B cell (primary cell): Measurements from ENCODE around the gene SMAD9. TPM values are rescaled to one million over a fixed set of nuclear protein-coding genes. Genes with fewer than 3 reads are reported as not detected.

Experiments
- ATAC-seq: fragments of 200-7000 bp; cut with Tn5 transposase; one replicate; pipeline ENCODE4 v1.10.0; 2021; ENCODE audit warnings: low read depth, mild to moderate bottlenecking, moderate number of reproducible peaks, moderate library complexity
- CTCF ChIA-PET: fragments of 350-600 bp; sonication (Branson Sonifier 250); formaldehyde crosslinking; loops from one replicate; lab custom pipeline; 2021; ENCODE audit warnings: antibody characterized with exemption, inconsistent platforms; lab: Charles Lee
- POLR2A ChIA-PET: fragments of 350-600 bp; sonication (Branson Sonifier 250); formaldehyde crosslinking; loops from one replicate; lab custom pipeline; 2021; ENCODE audit warnings: antibody characterized with exemption; lab: Charles Lee
- DNase-seq: peaks from one replicate; pipeline ENCODE4 v3.0.0; 2013
- H2AFZ ChIP-seq: 2 replicates; pipeline ENCODE4 v1.6.1; 2012; ENCODE audit warnings: mild to moderate bottlenecking, low read depth, low read length; ENCODE audit not compliant: insufficient read depth, poor library complexity, severe bottlenecking
- H3K27ac ChIP-seq, 2 donors: 1 replicate in 1 of 2; 2 replicates in 1 of 2; pipeline ENCODE4 v1.5.1; 2012 to 2013; ENCODE audit warnings: low read length in 2 of 2, mild to moderate bottlenecking in 2 of 2, moderate library complexity in 1 of 2
- H3K27me3 ChIP-seq, 4 experiments: fragments of 200-600 bp in 1 of 4; sonication (generic) in 1 of 4; replicated peaks in 1 of 4; 1 replicate in 2 of 4; 2 replicates in 2 of 4; pipeline versions ENCODE4 v1.6.1 to v1.7.0; 2013 to 2016; ENCODE audit warnings: low read length in 3 of 4, mild to moderate bottlenecking in 2 of 4, mixed read lengths in 1 of 4, moderate library complexity in 1 of 4; ENCODE audit not compliant: insufficient read depth in 4 of 4, control insufficient read depth in 3 of 4; ENCODE audit errors: control extremely low read depth in 1 of 4
- H3K36me3 ChIP-seq, 2 experiments: replicated peaks in 1 of 2; 1 replicate in 1 of 2; 2 replicates in 1 of 2; pipeline versions ENCODE4 v1.6.1 to v1.7.1; 2013; ENCODE audit warnings: low read length in 1 of 2; ENCODE audit not compliant: insufficient read depth in 2 of 2, control insufficient read depth in 1 of 2; ENCODE audit errors: control extremely low read depth in 1 of 2, extremely low read depth in 1 of 2
- H3K4me1 ChIP-seq, 2 donors: fragments of 200-600 bp in 1 of 2; sonication (generic) in 1 of 2; 1 replicate in 1 of 2; 2 replicates in 1 of 2; pipeline versions ENCODE4 v1.5.1 to v1.6.1; 2013 to 2017; ENCODE audit warnings: low read length in 2 of 2; ENCODE audit not compliant: control insufficient read depth in 2 of 2, insufficient read depth in 2 of 2
- H3K4me2 ChIP-seq: replicated peaks from 2 replicates; pipeline ENCODE3; 2012; ENCODE audit warnings: mild to moderate bottlenecking, low read depth, low read length; ENCODE audit not compliant: poor library complexity, severe bottlenecking
- H3K4me3 ChIP-seq, 5 experiments: fragments of 200-600 bp in 1 of 5; sonication (generic) in 1 of 5; 1 replicate in 3 of 5; 2 replicates in 2 of 5; pipeline versions ENCODE4 v1.5.1 to v1.7.0; 2011 to 2016; ENCODE audit warnings: low read length in 4 of 5, mild to moderate bottlenecking in 4 of 5, low read depth in 2 of 5, control low read depth in 1 of 5, moderate library complexity in 1 of 5; ENCODE audit not compliant: insufficient read depth in 1 of 5; ENCODE audit errors: control extremely low read depth in 1 of 5, extremely low read depth in 1 of 5
- H3K79me2 ChIP-seq: fragments of 200-600 bp; sonication (generic); one replicate; pipeline ENCODE4 v1.6.0; 2016; ENCODE audit warnings: low read length; ENCODE audit not compliant: control insufficient read depth, insufficient read depth
- H3K9ac ChIP-seq: fragments of 200-600 bp; sonication (generic); 2 replicates; pipeline ENCODE4 v1.6.1; 2017; ENCODE audit warnings: mild to moderate bottlenecking, low read length, moderate library complexity
- H3K9me3 ChIP-seq, 3 donors: one replicate each; pipeline versions ENCODE4 v1.6.1 to v1.7.1; 2013; ENCODE audit warnings: low read length in 2 of 3; ENCODE audit not compliant: control insufficient read depth in 2 of 3, insufficient read depth in 1 of 3; ENCODE audit errors: control extremely low read depth in 1 of 3
- H4K20me1 ChIP-seq: 2 replicates; pipeline ENCODE4 v1.6.0; 2012; ENCODE audit warnings: mild to moderate bottlenecking, low read length; ENCODE audit not compliant: insufficient read depth, control insufficient read depth, poor library complexity, severe bottlenecking
- H3K27ac Mint-ChIP-seq: one replicate; pipeline ENCODE4 v1.8.0; 2021; ENCODE audit warnings: mixed read lengths
- H3K27me3 Mint-ChIP-seq: one replicate; pipeline ENCODE4 v1.8.0; 2021; ENCODE audit warnings: mixed read lengths
- H3K4me1 Mint-ChIP-seq: one replicate; pipeline ENCODE4 v1.8.0; 2021; ENCODE audit warnings: mixed read lengths
- H3K4me3 Mint-ChIP-seq: one replicate; pipeline ENCODE4 v1.8.0; 2021; ENCODE audit warnings: mixed read lengths
- H3K9me3 Mint-ChIP-seq: one replicate; pipeline ENCODE4 v1.8.0; 2022; ENCODE audit warnings: mixed read lengths; ENCODE audit not compliant: insufficient read depth
- CTCF ChIP-seq: fragments of 200-600 bp; IDR thresholded peaks from one replicate; pipeline ENCODE4 v1.8.0; 2022; ENCODE audit warnings: antibody characterized with exemption, mild to moderate bottlenecking
- EZH2 ChIP-seq: IDR thresholded peaks from 2 replicates; pipeline ENCODE4 v1.6.1; 2012; ENCODE audit warnings: borderline replicate concordance, low read depth, mild to moderate bottlenecking, moderate library complexity, low read length; ENCODE audit not compliant: insufficient read depth, poor library complexity, severe bottlenecking
- WGBS: methylation state at CpG from one replicate; pipeline ENCODE4 v1.1.5; 2013; ENCODE audit warnings: missing lambda C conversion rate; ENCODE audit not compliant: insufficient coverage; 5-methylcytosine and 5-hydroxymethylcytosine counted together
- intact Hi-C: fragments of 100-400 bp; cut with micrococcal nuclease; formaldehyde crosslinking; loops from one replicate; pipeline ENCODE4 v1.10.0; 2022
- polyA plus RNA-seq: library from polyadenylated mRNA; depleted of rRNA; stranded (reverse); fragments of >200 nt; gene quantifications from 2 replicates; pipeline ENCODE4 v1.2.3, GENCODE V29; 2012
- total RNA-seq, 2 donors: library from RNA; stranded (reverse); fragments of 120-200 nt in 1 of 2; gene quantifications; 1 replicate in 1 of 2; 2 replicates in 1 of 2; pipeline versions ENCODE4 v1.2.3 to v1.2.4, GENCODE V29; 2013 to 2022

The SMAD9 gene
- total and polyA plus RNA-seq, 2 donors (not counting 1 experiment from before 2014, with no cell fraction given): not detected

GRCh38 chr13:36965767-36966166, 45.7 kb upstream of the SMAD9 start:
- H3K4me1 Mint-ChIP-seq: no peaks in the 10 kb centered on the region
- Histone ChIP-seq H3K4me2 (no peak overlapping the region), H3K4me1 (no peaks in the 10 kb centered on the region), H3K9me3 (no peaks in the 10 kb centered on the region), H3K27ac (no peak overlapping the region), H3K4me3 (no peak overlapping the region), H3K79me2 (no peaks in the 10 kb centered on the region), H3K9ac (no peak overlapping the region), H4K20me1 (no peaks in the 10 kb centered on the region), H3K36me3 (peaks cover 14 to 61% of the 10 kb centered on the region in 2 experiments), H2AFZ (no peak overlapping the region), H3K27me3 (no peaks in the 10 kb centered on the region)
- no peak overlapping the region for H3K4me3 Mint-ChIP-seq
- POLR2A ChIA-PET: no interaction called here
- TF ChIP-seq CTCF: no peak
- no peak for TF ChIP-seq EZH2
- no peaks in the 10 kb centered on the region for H3K9me3 Mint-ChIP-seq
- no peak for DNase-seq
- H3K27me3 Mint-ChIP-seq: no peaks in the 10 kb centered on the region
- 100% methylated on average over 1 of the region's 2 CpGs for WGBS
- intact Hi-C loops: no loop called here
- ATAC-seq: no peak
- CTCF ChIA-PET: no interaction called here
- no peak overlapping the region for H3K27ac Mint-ChIP-seq

DNA sequence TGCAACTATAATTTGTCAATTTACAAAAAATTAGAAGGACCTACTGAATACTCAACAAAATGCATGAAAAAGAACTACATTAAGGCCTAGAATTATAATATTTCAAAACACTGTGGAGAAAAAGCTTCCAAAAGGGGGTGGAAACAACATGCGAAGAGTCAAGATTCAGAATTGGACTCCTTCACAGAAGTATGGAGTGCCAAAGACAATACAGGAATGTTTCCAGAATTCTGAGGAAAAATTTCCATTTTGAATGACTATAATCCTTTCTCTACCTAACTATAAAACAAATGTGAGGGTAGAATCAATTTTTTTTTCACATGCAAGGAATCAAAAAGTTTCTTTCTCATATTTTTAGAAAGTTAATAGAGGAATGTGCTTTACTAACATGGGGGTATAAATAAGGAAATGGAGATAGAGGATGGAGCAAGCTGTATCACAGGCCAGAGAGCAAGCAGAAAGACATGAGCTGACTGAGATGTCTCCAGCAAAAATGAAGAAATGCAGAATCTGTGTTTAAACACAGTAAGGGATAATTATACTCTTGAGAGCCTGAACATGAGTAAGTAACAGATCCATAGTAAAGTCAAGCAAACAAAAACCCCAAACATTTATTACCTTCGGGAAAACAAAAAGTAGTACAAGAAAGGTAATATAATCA, 39.5 kb upstream of the SMAD9 start:
- no peak overlapping the region for H2AFZ ChIP-seq
- no peaks in the 10 kb centered on the region for H3K9me3 Mint-ChIP-seq
- no peak overlapping the region for H3K27ac Mint-ChIP-seq
- no peak overlapping the region for H3K9ac ChIP-seq
- H3K4me2 ChIP-seq: no peak overlapping the region
- H3K4me3 Mint-ChIP-seq: no peak overlapping the region
- peaks cover 9 to 39% of the 10 kb centered on the region in 2 experiments for H3K36me3 ChIP-seq
- intact Hi-C loops: no loop called here
- H3K4me1 ChIP-seq: peaks cover 0 to 4% of the 10 kb centered on the region in 2 donors
- H4K20me1 ChIP-seq: no peaks in the 10 kb centered on the region
- H3K4me3 ChIP-seq: no peak overlapping the region
- no peaks in the 10 kb centered on the region for H3K79me2 ChIP-seq
- no peaks in the 10 kb centered on the region for H3K27me3 Mint-ChIP-seq
- no peaks in the 10 kb centered on the region for H3K27me3 ChIP-seq
- WGBS: no CpG with 5 or more reads among the region's 2 CpGs
- ATAC-seq: no peak
- CTCF ChIA-PET: no interaction called here
- H3K27ac ChIP-seq: no peak overlapping the region
- POLR2A ChIA-PET: no interaction called here
- DNase-seq: no peak
- H3K9me3 ChIP-seq: no peaks in the 10 kb centered on the region
- peaks cover 2% of the 10 kb centered on the region for H3K4me1 Mint-ChIP-seq
- TF ChIP-seq EZH2 (no peak), CTCF (no peak)
